Chondrocyte (in vitro differentiated cells): ENCODE results near the gene MCM9. TPM values are rescaled to one million over a fixed set of nuclear protein-coding genes. Genes with fewer than 3 reads are reported as not detected.
"Not testable (repeated sequence)": the region's sequence is repeated elsewhere in the genome, so short reads cannot be mapped to it uniquely, and the experiment has no call there.

Source experiments
- DNase-seq: peaks from one replicate; pipeline ENCODE4 v3.0.0; 2021; ENCODE audit warnings: mixed read lengths, low spot score
- H3K27ac Mint-ChIP-seq: one replicate; pipeline ENCODE4 v1.8.0; 2021; ENCODE audit warnings: mild to moderate bottlenecking, moderate library complexity, mixed read lengths; ENCODE audit not compliant: unreplicated experiment
- H3K27me3 Mint-ChIP-seq: 2 replicates; pipeline ENCODE4 v1.8.0; 2021; ENCODE audit warnings: low read depth, mixed read lengths
- H3K36me3 Mint-ChIP-seq: 2 replicates; pipeline ENCODE4 v1.8.0; 2021; ENCODE audit warnings: low read depth, mixed read lengths
- H3K4me1 Mint-ChIP-seq: 2 replicates; pipeline ENCODE4 v1.8.0; 2021; ENCODE audit warnings: low read depth, mild to moderate bottlenecking, mixed read lengths
- H3K4me3 Mint-ChIP-seq: one replicate; pipeline ENCODE4 v1.8.0; 2021; ENCODE audit warnings: mild to moderate bottlenecking, moderate library complexity, mixed read lengths; ENCODE audit not compliant: unreplicated experiment
- H3K9me3 Mint-ChIP-seq: 2 replicates; pipeline ENCODE4 v1.8.0; 2021; ENCODE audit warnings: low read depth, mixed read lengths
- total RNA-seq: library from RNA; stranded (reverse); gene quantifications from 3 replicates; pipeline ENCODE4 v1.2.1, GENCODE V29; 2021
- TF ChIP-seq, protein P1 (sequence below): fragments of 200-600 bp; sonication (generic); IDR thresholded peaks from 2 replicates; pipeline ENCODE4 v1.5.0; 2021; ENCODE audit warnings: antibody characterized with exemption, mild to moderate bottlenecking, moderate library complexity

Gene MCM9
- total RNA-seq, 1 donor from 2014 or later: 9.9 TPM

DNA sequence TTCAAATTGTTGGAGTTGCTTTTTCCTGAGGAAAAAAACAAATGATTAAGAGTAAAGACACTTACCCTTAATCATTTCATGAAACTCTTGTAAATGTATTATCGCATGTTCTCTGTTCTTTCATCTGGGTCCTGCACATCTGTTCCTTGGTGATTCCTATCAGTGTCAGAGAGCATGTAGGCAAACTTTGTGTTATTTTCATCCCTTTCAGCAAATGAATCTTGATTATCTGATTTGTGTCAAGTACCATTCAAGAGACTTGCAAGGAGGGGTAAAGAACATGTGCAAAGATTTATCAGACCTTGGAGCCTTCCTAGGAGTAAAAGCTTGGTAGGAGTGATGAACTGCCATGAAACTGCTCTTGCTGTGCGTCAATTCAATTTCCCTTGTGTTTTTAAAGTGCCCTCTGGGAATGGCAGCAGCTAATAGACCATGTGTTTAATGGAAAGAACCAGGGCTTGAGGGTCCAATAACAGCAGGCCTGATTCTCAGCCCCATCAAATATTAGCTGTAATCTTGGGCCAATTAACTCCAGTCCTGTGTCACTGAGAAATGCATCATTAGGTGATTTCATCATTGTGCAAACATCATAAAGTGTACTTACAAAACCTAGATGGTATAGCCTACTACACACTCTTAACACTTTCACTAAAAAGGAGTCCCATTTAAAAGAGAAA is 164.7 kb downstream of the MCM9 start:
- Mint-ChIP-seq H3K9me3 (peaks cover 2% of the 10 kb centered on the region), H3K27me3 (no peaks in the 10 kb centered on the region), H3K4me1 (peaks cover 4% of the 10 kb centered on the region), H3K4me3 (no peak overlapping the region), H3K27ac (peak overlapping the region; percentile 55), H3K36me3 (no peaks in the 10 kb centered on the region)
- TF ChIP-seq, protein P1, sequence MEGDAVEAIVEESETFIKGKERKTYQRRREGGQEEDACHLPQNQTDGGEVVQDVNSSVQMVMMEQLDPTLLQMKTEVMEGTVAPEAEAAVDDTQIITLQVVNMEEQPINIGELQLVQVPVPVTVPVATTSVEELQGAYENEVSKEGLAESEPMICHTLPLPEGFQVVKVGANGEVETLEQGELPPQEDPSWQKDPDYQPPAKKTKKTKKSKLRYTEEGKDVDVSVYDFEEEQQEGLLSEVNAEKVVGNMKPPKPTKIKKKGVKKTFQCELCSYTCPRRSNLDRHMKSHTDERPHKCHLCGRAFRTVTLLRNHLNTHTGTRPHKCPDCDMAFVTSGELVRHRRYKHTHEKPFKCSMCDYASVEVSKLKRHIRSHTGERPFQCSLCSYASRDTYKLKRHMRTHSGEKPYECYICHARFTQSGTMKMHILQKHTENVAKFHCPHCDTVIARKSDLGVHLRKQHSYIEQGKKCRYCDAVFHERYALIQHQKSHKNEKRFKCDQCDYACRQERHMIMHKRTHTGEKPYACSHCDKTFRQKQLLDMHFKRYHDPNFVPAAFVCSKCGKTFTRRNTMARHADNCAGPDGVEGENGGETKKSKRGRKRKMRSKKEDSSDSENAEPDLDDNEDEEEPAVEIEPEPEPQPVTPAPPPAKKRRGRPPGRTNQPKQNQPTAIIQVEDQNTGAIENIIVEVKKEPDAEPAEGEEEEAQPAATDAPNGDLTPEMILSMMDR: no peak
- DNase-seq: no peak

GRCh38 chr6:118768904-118769325 is 166.0 kb downstream of the MCM9 start:
- peaks cover 2% of the 10 kb centered on the region for H3K9me3 Mint-ChIP-seq
- no peak overlapping the region for H3K27ac Mint-ChIP-seq
- TF ChIP-seq, protein P1: no peak
- H3K36me3 Mint-ChIP-seq: no peaks in the 10 kb centered on the region
- H3K4me3 Mint-ChIP-seq: no peak overlapping the region
- H3K4me1 Mint-ChIP-seq: peaks cover 4% of the 10 kb centered on the region
- no peaks in the 10 kb centered on the region for H3K27me3 Mint-ChIP-seq
- no peak for DNase-seq

DNA sequence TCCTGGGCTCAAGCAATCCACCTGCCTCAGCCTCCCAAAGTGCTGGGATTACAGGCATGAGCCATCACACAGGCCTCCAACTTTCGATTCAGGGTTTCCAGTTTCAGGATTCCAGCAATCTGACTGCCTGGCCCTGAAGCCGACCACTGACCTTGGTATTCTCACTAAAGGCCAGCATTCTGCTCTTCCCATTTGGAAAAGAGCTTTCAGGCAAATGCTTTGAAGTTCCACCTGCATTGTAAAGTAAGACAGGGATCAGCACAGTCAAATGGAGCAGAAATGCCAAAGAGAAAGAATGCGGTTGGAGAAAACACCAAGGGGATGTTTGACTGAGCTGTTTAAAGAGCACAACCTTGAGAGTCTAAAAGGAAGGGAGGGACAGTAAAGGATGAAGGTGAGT is 166.5 kb downstream of the MCM9 start:
- H3K27me3 Mint-ChIP-seq: no peaks in the 10 kb centered on the region
- DNase-seq: no peak
- TF ChIP-seq, protein P1: no peak
- peaks cover 2% of the 10 kb centered on the region for H3K9me3 Mint-ChIP-seq
- no peak overlapping the region for H3K4me3 Mint-ChIP-seq
- peaks cover 4% of the 10 kb centered on the region for H3K4me1 Mint-ChIP-seq
- no peaks in the 10 kb centered on the region for H3K36me3 Mint-ChIP-seq
- no peak overlapping the region for H3K27ac Mint-ChIP-seq

DNA sequence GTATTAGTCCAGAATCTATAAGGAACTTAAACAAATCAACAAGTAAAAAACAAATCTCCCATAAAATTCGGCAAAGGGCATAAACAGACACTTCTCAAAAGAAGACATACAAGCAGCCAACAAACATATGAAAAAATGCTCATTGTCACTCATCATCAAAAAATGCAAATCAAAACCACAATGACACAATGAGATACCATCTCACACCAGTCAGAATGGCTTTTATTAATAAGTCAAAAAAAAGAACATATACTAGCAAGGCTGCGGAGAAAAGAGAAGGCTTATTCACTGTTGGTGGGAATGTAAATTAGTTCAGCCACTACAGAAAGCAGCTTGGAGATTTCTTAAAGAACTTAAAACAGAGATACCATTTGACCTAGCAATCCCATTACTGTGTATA is 169.6 kb downstream of the MCM9 start:
- not testable (repeated sequence) for H3K9me3 Mint-ChIP-seq, H3K4me1 Mint-ChIP-seq, DNase-seq, H3K36me3 Mint-ChIP-seq, H3K27me3 Mint-ChIP-seq, H3K4me3 Mint-ChIP-seq, H3K27ac Mint-ChIP-seq

- Mint-ChIP-seq H3K4me1 (no peaks in the 10 kb centered on the region), H3K9me3 (peaks cover 2% of the 10 kb centered on the region), H3K27ac (no peak overlapping the region), H3K36me3 (no peaks in the 10 kb centered on the region), H3K4me3 (no peak overlapping the region), H3K27me3 (no peaks in the 10 kb centered on the region)
- no peak for DNase-seq
- TF ChIP-seq, protein P1: no peak
Measured at GRCh38 chr6:118764766-118765165, 170.2 kb downstream of the MCM9 start.

Other genes starting within 250 kb of the MCM9 start
- 18.5 to 28.6 TPM (median 18.7 TPM) in 3 replicates for gene ASF1A, start 41.0 kb downstream of the MCM9 start, total RNA-seq
- gene FAM184A, start 143.5 kb upstream of the MCM9 start, total RNA-seq: 0.52 to 0.68 TPM (median 0.56 TPM) in 3 replicates